ENCODE measurements around the gene LTB4R2.
"Not testable (repeated sequence)": the region's sequence is repeated elsewhere in the genome, so short reads cannot be mapped to it uniquely, and the experiment has no call there.

The LTB4R2 gene

DNA sequence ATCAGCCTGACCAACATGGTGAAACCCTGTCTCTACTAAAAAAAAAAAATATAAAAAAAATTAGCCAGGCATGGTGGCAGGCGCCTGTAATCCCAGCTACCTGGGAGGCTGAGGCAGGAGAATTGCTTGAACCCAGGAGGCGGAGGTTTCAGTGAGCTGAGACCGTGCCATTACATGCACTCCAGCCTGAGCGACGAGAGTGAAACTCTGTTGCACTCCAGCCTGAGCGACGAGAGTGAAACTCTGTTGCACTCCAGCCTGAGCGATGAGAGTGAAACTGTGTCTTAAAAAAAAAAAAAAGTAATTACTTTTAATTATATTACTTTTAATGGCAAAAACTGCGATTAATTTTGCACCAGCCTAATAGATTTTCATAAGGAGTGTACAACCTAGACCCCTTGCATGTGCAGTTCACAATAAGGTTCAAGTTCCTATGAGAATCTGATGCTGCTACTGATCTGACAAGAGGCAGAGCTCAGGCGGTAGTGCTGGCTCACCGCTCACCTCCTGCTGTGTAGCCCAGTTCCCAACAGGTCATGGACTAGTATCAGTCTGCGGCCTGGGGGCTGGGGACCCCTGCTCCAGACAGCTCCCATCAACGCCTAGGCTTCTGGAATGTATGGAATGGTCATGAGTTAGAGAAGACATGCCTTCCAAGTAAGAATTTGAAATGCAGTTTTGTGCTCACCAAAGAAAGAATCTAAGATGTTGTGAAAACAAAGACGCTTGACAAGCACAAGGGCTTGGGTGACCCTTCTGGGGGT is 11.5 kb downstream of the LTB4R2 start:
- FAIRE-seq = no peak

DNA sequence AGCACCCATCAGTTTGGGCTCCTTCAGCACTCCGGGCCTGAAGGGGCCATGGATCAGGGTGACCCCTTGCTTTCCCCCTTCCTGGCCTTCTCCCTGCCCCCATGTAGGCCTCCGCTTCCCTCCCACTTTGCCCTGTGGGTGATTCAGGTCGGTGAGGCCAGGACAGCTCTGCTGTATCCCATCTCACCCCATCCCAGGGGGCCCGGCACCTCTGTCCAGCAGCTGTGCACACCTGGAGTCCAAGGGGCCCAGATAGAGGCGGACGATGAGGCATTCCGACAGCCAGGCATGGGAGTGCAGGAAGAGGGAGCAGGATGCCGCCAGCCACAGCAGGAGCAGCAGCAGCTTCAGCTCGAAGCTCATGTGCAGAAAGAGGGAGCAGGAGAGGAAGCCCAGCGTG is 12.7 kb downstream of the LTB4R2 start:
- no peak for FAIRE-seq

DNA sequence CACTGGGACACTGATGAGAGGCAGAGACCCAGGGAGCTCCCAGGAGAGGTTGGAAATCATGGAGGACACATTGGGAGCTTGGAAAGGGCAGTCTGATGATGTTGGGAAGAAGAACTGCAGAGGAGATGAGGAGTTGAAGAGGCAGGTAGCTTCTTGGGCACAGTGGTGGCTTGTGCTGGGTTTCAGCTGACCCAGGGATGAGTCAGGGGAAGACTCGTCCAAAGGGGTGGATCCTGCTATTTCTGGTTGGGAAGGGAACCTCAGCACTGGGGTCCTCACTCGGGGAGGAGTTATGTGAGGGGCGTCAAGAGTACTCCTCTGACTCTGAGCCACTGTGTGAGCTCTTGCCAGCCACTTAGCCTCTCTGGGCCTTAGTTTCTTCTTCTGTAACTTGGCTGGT is 13.4 kb downstream of the LTB4R2 start:
- FAIRE-seq = no peak

DNA sequence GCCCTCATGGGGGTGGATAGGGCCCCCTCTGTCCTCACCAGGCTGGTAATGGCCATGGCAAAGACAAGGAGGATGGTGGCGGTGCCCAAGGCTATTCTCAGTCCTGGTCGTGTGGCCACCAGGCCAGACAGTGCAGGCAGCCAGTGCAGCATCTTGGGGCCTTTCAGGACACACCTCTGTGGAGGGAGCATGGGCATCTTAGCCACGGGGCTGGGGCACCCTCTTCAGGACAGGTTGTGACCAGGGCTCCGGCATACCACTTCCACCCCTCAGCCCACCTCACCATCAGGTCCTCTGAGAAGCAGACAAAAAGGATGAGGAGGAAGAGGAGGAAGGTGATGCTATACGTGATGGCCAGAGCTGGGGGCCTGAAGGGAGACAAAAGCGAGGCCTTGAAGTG is 14.1 kb downstream of the LTB4R2 start:
- no peak for FAIRE-seq

DNA sequence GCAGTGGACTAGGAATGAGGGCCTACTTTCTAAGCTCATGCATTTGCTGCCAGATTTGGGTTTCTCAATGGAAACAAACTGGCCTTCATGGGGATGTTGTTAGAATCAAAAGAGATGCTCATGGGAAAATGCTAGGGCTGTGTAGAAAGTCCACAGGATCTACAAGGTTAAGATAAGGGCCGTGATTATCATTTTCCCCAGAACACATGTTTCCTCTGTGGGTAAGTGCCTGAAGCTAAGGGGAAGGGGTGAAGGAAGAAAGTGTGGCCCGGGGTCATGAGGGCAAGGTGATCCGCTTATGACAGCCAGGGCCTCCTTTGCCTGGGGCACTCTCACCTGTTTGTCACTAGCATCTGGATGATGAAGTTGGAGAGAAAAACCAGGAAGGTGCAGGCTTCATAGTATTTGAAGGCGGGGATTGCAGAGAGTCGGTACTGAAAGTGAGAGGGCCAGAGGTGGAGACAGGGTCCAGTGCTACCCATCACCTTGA is 15.1 kb downstream of the LTB4R2 start:
- FAIRE-seq = no peak

DNA sequence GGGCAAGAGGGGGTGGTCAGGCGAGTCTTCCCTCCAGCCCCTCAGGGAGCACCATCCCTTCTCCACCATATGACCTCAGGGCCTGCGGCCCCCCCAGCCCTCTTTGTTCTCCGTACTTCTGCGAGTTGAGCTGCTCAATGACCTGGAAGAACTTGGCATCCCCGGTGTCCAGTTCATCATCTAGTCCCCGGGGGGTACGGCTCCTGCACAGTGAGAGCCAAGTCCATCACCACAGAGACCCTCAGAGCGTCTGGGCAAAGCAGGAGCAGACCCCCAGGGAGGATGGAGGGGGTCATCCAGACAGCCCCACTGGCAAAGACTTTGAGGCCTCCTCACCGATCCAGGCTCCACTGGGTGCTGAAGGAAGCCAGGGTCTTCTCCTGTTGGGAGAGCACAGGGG is 16.0 kb downstream of the LTB4R2 start:
- FAIRE-seq = no peak

DNA sequence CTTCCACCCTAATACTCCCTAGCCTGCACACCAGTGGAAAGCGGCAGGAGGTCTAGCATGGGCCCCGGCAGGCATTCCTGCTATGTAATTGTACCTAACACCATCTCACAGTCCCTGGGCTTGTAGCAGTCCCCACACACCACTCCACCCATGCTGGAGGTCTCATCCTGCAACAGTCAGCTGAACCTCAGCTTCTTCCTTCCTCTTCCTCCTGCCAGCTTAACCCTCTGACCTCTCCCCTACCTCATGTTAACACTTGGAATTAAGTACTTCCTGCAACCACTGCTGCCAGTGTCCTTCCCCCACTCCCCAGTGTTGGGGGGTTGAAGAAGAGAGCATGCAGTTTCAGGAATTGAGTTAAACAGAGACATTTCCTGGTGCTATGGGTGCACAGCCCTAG is 17.4 kb downstream of the LTB4R2 start:
- no peak for FAIRE-seq

DNA sequence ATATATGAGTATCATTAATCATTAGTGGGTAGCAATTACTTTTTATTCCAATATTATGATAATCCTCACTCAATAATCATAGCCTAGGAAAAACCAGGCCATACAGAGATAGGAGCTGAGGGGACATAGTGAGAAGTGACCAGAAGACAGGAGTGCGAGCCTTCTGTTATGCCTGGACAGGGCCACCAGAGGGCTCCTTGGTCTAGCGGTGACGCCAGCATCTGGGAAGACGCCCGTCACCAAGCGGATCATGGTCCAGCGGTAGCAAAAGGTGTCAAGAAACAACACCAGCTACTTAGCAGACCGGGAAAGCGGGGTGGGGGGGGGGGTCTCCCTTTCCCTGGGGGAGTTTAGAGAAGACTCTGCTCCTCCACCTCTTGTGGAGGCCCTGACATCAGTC is 18.0 kb downstream of the LTB4R2 start:
- not testable (repeated sequence) for FAIRE-seq

DNA sequence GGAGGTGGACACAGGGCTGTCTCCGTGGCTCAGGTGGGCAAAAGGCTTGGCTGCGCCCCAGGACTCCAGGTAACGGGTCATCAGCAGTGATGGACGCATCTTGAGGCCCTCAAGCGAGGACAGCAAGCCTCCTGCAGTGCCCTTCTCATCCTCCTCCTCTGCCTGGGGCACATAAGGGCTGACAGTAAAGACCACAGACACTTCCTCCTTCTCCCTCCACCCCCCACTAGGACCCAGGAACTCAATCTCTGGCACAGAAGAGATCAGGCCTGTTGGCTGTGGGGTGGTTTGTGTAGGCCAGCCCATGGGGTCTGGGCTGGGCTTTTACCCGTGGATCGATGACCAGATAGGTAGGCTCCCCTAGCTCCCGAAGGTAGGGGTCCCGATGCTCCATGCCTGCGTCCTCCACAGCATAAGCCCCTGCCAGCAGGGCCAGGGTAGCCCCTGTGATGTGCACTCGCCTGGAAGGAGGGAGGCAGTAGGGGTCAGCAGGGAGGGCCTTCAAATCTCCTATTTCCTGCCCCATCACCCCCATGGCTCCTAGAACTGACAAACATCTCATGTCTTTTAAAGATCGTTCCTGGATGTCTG is 19.2 kb downstream of the LTB4R2 start:
- FAIRE-seq = no peak

DNA sequence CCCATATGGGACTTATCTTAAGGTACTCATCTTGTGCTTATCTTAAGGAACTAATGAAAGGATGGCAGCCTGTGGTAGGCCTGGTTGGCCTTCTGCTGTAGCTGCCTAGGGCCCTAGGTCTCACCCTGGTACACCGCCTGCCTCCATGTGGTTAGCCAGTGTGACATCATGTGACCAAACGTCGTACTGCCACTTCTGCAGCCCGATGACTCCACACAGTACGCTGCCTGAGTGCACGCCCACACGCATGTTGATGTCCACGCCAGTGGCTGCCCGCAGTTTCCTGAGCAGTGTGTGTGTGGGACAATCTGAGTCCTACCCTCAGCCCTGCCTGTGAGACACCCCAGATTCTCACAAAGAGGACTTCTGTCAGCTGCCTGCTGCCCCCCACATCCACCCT is 19.8 kb downstream of the LTB4R2 start:
- FAIRE-seq = no peak

DNA sequence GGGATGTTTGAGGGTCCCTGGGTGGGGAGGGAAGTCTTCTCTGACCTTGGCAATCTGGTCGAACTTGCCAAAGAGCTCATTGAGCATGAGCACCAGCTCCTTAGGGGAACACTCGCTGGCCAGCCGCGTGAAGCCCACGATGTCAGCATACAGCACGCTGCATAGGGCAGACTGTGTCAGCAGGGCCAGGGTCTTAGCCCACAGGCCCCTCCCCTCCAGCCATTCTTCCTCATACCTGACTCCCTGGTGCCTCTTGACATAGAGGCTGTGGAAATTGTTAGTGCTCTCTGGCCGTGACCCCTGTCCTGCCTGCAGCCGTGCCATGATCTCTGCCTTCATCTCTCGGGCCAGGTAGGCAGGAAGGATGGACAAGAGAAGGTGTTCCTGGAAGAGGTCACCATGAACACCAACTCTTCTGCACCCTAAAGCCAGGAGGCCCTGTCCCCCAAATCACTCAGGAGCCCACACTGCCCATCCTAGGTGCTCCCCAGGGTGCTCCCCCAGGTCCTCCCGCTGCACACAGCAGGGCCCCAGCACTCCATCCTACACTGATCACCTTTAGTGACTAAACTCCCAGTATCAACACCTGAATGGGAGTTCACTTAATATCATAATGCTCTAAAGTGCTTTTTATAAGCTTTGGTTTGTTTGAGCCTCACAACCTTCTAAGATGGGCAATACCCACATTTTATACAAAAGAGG is 21.2 kb downstream of the LTB4R2 start:
- no peak for FAIRE-seq

DNA sequence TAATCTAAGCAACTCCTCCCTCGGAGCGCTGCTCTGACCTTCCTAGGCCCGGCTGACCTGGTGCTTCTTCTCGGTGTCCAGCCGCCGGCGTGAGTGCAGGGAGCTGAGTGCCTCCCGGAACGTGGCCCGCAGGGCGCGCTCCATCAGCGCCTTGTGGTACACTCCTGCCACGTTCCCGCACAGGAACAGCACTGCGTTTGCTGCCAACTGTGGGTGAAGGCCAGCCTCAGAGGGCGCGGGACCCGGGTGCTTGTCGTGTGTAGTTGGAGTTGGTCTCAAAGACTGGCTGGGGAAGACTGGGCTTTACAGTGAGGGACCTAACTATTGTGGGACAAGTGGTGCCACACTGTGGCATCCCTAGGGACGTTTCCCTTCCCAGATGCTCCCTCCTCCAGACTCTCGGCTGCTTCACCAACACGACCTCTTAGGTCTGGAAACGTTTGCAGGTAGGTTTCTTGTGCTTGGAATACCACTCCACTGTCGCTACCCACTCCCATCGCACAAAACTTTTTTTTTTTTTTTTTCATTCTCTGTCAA is 21.9 kb downstream of the LTB4R2 start:
- no peak for FAIRE-seq

DNA sequence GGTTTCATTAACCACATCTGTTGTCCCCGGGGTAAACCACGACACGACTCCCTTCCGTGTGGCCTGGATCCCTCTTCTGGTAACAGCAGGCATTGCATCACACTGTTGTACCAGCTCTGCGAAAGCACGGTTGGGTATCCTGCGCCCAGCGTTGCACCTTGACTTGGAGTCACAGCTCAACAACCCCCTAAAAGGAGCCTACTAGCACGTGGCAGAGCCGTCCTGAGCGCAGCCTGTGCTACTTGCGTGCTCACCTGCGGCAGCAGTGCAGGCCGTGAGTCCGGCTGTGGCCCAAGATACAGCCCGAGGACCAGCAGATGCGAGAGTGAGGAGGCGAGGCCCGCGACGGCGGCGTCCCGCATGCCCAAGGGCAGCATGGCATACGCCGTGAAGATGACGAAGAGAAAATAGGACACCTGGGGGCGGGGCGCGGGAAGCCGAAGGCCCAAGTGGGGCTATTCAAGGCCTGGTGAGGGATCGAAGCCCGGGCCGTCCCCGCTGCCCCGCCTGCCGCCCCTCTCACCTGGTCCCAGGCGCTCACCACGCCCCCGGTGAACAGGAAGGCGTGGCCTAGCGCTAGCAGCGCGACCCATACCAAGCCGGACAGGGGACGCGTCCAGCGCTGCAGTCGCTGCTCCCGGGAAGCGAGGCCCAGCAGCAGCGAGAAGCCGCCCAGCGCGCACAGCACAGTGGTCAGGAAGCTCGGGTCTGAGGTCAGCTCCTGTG is 22.5 kb downstream of the LTB4R2 start:
- no peak for FAIRE-seq

DNA sequence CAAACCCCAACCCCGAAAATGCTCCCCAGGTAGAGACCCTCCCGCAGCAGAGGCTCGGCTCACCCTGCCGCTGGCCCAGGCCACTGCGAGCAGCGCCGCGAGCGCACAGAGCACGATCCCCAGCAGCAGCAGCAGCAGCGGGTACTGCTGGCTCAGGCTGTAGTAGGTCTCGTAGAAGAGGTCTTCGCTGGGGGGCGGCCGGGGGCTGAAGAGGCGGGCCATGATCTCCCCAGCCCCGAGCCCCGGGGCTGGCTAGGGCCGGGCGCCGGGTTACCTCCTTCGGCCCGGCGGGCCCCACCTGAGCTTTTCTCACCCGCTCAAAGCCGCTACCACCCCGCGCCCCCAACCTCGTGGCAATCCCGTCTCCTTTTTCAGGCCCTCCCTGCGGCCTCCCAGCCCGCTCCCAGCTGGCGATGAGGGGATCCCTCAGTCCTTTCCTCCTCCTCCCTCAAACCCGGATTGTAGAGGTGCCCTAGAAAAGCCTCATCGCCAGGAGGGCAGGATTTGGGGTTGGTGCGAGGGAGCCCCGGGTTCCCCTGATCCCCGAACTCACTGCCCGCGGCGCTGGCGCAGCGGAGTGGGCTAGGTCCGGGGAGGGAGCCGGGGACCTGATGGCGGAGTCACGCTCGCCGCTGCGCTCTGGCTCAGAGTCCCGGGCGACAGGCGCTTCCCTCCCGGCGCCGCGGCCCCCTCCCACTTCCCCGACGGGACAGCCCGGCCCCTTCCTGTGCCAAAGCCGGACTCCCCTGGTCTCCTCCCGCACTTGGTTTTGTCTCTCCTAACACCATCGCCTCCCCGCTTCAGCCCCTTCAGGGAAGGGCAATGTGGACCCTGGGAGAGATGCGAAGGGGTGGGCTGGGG is 24.7 kb downstream of the LTB4R2 start, which contains the start of gene ADCY4:
Gene ADCY4 (minus strand): TSS at position 641 of the 861 bp plus-strand sequence. CDS start 419 bp downstream, at position 222.
- FAIRE-seq = no peak

DNA sequence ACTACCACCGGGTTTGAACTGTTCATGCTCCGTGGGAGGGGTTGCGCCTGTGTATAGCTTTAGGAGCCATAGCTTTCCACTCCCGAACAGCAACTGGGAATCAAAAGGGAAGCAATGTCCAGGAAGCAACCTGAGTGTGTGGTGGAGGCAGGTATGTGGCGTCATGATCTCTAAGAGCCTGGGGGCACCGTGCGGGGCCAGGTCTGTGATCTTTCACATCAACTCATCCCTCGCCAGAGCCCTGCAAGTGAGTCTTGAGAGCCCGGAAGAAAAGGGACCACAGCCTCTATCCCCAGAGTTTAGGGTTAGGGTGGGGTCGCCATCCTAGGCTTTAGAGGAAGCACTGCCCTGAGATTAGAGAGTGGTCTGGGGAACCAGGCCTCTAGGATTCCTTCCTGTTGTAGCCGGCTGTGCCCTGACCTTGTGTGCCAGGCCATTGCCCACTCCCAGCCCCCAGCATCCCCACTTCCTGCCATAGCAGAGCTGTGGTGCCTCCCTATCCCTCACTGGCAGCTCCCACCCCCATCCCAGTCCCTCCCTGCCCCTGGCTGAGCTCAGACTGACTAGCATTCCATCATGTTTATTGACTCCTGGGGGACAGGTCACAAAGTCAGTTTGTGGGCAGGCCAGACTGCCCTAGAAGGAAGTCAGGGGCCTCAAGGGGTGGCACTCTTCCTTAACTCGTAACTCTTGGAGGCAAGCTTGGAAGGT is 25.7 kb downstream of the LTB4R2 start:
- FAIRE-seq = no peak

DNA sequence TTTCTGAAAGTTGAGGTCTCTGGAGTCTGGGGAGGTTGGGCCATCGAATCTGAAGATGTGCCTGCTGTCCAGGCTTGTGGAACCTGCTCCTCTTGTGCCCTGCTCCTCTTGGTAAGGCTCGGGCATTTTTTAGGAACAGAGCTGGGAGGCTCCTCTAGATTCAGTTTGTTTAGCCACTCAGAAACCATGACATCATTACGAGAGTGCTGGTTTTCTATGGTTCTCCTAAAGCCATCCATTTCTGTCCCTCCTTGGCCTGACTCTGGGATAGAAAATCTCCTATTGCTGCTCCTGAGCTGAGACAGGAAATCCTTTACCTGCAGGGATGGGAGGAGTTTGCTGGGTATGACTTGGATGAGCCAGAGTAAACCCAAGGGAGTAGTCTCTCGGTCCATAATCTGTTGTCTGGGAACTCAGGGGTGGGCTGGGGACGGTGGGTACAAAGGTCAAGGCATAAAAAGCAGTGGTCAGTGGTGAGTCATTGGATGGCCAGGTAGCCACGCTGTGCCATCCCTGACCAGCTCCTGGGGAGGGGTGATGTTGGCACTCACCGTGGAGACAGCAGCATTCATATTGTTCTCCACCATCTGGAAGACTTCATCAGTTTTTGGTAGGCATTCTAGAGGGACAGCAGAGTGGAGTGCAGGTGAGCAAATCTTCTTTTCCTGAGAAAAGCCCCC is 27.3 kb downstream of the LTB4R2 start:
- FAIRE-seq = no peak

DNA sequence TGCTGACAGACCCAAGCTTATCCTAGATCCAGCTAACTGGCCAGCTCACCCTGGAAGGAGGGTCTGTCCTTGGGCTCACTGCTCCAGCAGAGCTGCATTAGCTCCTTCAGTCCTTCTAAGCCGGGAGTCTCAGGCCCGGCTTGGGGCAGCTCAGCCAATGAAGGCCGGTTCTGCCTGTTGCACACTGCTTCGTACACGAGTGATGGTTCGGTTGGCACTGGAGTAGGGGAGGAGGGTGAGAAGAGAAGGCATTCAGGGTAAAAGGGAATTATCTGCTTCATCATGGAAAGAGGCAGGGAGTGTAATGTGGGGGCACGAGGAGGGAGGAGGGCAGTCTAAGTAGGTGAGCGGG is 27.9 kb downstream of the LTB4R2 start:
- no peak for FAIRE-seq

DNA sequence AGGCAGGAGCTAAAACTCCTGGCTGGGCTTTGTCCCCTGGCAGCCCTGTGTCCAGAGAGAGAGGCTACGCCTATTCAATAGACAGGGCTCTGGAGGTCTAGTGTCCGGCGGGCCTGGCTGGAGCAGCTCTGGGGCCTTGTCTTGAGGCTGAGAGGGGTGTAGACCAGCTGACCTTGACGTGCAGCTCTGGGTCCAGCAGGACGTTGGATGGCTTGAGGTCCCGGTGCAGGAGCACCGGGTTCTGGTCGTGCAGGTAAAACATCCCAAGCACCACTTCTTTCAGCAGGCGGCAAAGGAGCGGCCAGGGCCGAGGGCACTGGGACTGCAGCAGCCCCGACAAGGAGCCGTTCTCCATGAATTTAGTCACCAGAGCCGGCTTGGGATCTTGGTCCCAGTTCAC is 28.9 kb downstream of the LTB4R2 start:
- no peak for FAIRE-seq

DNA sequence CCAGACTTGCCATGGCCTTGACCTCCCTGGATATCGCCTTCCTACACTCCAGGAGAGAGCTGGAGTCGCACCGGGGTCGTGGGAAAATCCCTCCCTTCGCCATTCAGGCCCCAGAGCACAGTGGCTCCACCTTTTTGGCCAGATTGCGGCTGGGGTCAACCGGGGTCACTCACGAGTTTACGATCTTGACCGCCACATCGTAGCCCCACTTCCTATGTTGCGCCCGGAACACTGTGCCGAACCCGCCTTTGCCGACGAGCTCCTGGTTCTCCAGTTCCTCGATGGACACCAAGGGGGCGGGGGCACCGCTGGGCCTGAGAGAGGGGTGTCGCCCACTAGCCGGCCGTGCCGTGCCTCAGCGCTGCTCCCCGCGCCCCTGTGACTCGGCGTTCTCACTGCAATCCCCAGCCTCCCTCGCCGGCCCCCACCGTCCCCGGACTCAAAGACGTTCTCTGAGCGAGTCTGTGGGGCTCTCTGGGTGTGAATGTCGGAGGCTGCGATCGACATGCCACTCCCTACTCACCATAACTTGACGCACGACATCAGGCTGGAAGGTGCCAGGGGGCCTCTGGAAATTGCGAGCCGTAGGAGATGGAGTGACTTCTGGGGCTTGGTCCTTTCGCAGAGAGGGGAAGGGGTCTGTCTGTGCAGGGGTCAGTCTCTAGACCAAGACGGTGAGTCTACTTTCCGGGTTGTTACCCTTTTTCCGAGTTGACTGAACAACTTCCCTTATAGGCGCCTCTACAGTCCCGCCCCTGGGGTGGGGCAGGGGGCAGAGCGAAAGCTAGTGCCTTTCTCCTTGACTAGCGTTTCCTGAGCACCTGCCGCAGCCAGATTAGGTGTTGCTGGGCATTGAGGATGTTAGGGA is 29.6 kb downstream of the LTB4R2 start, which contains the start of gene RIPK3:
Gene RIPK3 (minus strand): TSS at position 708 of the 868 bp plus-strand sequence. CDS start 165 bp downstream, at position 543.
- no peak for FAIRE-seq

All from endometrium (tissue), 2 donors.